Measurements from ENCODE around the gene SCMH1. TPM values are rescaled to one million over a fixed set of nuclear protein-coding genes. Genes with fewer than 3 reads are reported as not detected.

SCMH1 gene
- polyA plus RNA-seq, 1 of the 3 experiments (the other 2 are of a cell fraction), result 38.5 TPM

DNA sequence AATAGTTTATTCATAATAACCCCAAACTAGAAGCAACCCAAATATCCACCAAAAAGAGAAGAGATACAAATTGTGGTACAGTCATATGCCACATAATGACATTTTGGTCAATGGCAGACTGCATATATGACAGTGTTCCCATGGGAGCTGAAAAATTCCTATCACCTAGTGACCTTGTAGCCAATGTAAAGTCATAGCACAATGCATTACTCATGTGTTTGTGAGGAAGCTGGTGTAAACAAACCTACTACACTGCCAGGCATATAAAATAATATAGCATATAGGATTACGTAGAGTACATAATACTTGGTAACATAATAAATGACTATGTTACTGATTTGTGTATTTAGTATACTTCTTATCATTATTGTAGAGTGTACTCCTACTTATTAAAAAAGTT is 191.1 kb downstream of the SCMH1 start:
- peaks cover 0 to 4% of the 10 kb centered on the region in 2 experiments; a peak in 2 of 4 replicates for H3K4me1 ChIP-seq (ENCODE audit: control insufficient read depth in 1 of 2, insufficient read depth in 2 of 2, low read depth in 1 of 2, low read length in 1 of 2)
- no peak overlapping the region for H3K27ac ChIP-seq (ENCODE audit: low read depth in 2 of 2, low read length in 1 of 2)
- no peak overlapping the region for H3K4me2 ChIP-seq
- ChIA-PET CTCF (interaction anchor here (1.3 kb wide), 1 partner anchor 14 kb away, joined by 4 read pairs; no protein-coding TSS in a partner anchor), POLR2A (no interaction called here)
- H3K9ac ChIP-seq, result no peak overlapping the region
- H3K4me3 ChIP-seq (ENCODE audit: low read depth in 2 of 2, low read length in 1 of 2), result no peak overlapping the region
- no peak for DNase-seq
- peaks cover 18 to 26% of the 10 kb centered on the region in 2 experiments for H3K36me3 ChIP-seq (replicated peaks in 1 of 2; ENCODE audit: control insufficient read depth in 1 of 2, insufficient read depth in 2 of 2, low read length in 1 of 2)
- H3K27me3 ChIP-seq (ENCODE audit: insufficient read depth), result no peaks in the 10 kb centered on the region
- H3K9me2 ChIP-seq, result no peaks in the 10 kb centered on the region
- no peaks in the 10 kb centered on the region for H3K79me2 ChIP-seq (ENCODE audit: insufficient read depth)
- no peaks in the 10 kb centered on the region for H3F3A ChIP-seq (replicated peaks; ENCODE audit: insufficient read depth)
- 100% methylated on average over 1 of the region's 1 CpG for WGBS (ENCODE audit: low lambda C conversion rate)
- no peaks in the 10 kb centered on the region for H4K20me1 ChIP-seq (ENCODE audit: insufficient read depth)
- H2AFZ ChIP-seq (ENCODE audit: low read depth), result no peak overlapping the region
- TF ChIP-seq MXI1 (IDR thresholded peaks at IDR 0.05; ENCODE audit: low read depth, low read length) (no peak), EZH2phosphoT487 (IDR thresholded peaks at IDR 0.05; ENCODE audit: borderline replicate concordance, low read depth) (no peak), GABPA (IDR thresholded peaks at IDR 0.05; ENCODE audit: low read depth) (no peak), RFX5 (IDR thresholded peaks at IDR 0.05; ENCODE audit: low read length) (no peak), YY1 (IDR thresholded peaks at IDR 0.05; ENCODE audit: low read depth) (no peak), GATA2 (CRISPR knock-in tag; IDR thresholded peaks at IDR 0.05) (no peak), NRF1 (IDR thresholded peaks at IDR 0.05; ENCODE audit: low read depth, low read length) (no peak), SMC3 (IDR thresholded peaks at IDR 0.05; ENCODE audit: low read depth, low read length) (no peak), RXRA (IDR thresholded peaks at IDR 0.05; ENCODE audit: borderline replicate concordance, low read depth) (no peak)
- TF ChIP-seq, protein P1, sequence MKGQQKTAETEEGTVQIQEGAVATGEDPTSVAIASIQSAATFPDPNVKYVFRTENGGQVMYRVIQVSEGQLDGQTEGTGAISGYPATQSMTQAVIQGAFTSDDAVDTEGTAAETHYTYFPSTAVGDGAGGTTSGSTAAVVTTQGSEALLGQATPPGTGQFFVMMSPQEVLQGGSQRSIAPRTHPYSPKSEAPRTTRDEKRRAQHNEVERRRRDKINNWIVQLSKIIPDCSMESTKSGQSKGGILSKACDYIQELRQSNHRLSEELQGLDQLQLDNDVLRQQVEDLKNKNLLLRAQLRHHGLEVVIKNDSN (IDR thresholded peaks at IDR 0.05; ENCODE audit: borderline replicate concordance, low read depth), result no peak
- H3K9me3 ChIP-seq, result no peaks in the 10 kb centered on the region

DNA sequence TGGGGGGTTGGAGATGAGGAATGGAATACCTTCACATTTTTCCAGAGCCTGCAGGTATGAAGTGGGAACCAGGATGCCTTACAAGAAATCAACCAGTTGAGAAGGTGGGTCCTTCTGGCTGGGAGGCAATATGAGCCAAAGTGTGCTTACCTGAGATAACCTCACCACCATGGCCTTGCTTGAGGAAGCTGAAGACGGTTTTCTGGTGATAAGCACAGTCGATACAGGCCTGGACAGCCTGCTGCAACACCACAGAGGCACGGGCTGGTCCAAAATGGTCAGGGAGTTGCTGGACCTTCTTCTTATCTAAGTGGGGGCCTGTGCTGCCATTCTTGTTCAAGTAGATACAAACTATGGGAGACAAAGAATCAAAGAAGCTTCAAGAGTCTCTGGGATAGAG is 193.6 kb downstream of the SCMH1 start:
- H3K4me1 ChIP-seq (ENCODE audit: control insufficient read depth in 1 of 2, insufficient read depth in 2 of 2, low read depth in 1 of 2, low read length in 1 of 2), result peaks cover 9 to 23% of the 10 kb centered on the region in 2 experiments
- no peak overlapping the region for H3K9ac ChIP-seq
- H3K9me3 ChIP-seq, result no peaks in the 10 kb centered on the region
- no peaks in the 10 kb centered on the region for H4K20me1 ChIP-seq (ENCODE audit: insufficient read depth)
- H3K4me3 ChIP-seq (ENCODE audit: low read depth in 2 of 2, low read length in 1 of 2), result no peak overlapping the region
- no peaks in the 10 kb centered on the region for H3K9me2 ChIP-seq
- H3K27me3 ChIP-seq (ENCODE audit: insufficient read depth), result no peaks in the 10 kb centered on the region
- peaks cover 19 to 20% of the 10 kb centered on the region in 2 experiments for H3K36me3 ChIP-seq (replicated peaks in 1 of 2; ENCODE audit: control insufficient read depth in 1 of 2, insufficient read depth in 2 of 2, low read length in 1 of 2)
- ChIA-PET POLR2A (no interaction called here), CTCF (no interaction called here)
- H2AFZ ChIP-seq (ENCODE audit: low read depth), result no peak overlapping the region
- DNase-seq, result no peak
- TF ChIP-seq POLR2AphosphoS5 (IDR thresholded peaks at IDR 0.05; ENCODE audit: low read depth, low read length), result no peak
- no peak for TF ChIP-seq EZH2phosphoT487 (IDR thresholded peaks at IDR 0.05; ENCODE audit: borderline replicate concordance, low read depth)
- no peak for TF ChIP-seq FOXM1 (IDR thresholded peaks at IDR 0.05; ENCODE audit: low read depth)
- H3K27ac ChIP-seq (ENCODE audit: low read depth in 2 of 2, low read length in 1 of 2), result no peak overlapping the region
- 95% methylated on average over 3 of the region's 3 CpGs for WGBS (ENCODE audit: low lambda C conversion rate)
- no peaks in the 10 kb centered on the region for H3K79me2 ChIP-seq (ENCODE audit: insufficient read depth)
- H3K4me2 ChIP-seq, result no peak overlapping the region
- peaks cover 4% of the 10 kb centered on the region for H3F3A ChIP-seq (replicated peaks; ENCODE audit: insufficient read depth)

GRCh38 chr1:41046347-41046775 is 195.7 kb downstream of the SCMH1 start:
- ChIA-PET POLR2A (no interaction called here), CTCF (interaction anchor here (1.5 kb wide), 1 partner anchor 15 kb away, joined by 3 read pairs; no protein-coding TSS in a partner anchor)
- no peak for DNase-seq
- Histone ChIP-seq H3K79me2 (ENCODE audit: insufficient read depth) (no peaks in the 10 kb centered on the region), H3K9me2 (no peaks in the 10 kb centered on the region), H3K36me3 (replicated peaks in 1 of 2; ENCODE audit: control insufficient read depth in 1 of 2, insufficient read depth in 2 of 2, low read length in 1 of 2) (peaks cover 13 to 20% of the 10 kb centered on the region in 2 experiments), H3K4me2 (0 out of 2 replicates have a peak overlapping the region, but pooled peaks have one; percentile 52), H3K9ac (no peak overlapping the region), H3F3A (replicated peaks; ENCODE audit: insufficient read depth) (peaks cover 4% of the 10 kb centered on the region), H3K27ac (ENCODE audit: low read depth in 2 of 2, low read length in 1 of 2) (peak overlapping the region; percentile 18 to 74; a peak in 3 of 4 replicates), H3K27me3 (ENCODE audit: insufficient read depth) (no peaks in the 10 kb centered on the region), H2AFZ (ENCODE audit: low read depth) (no peak overlapping the region), H3K4me3 (ENCODE audit: low read depth in 2 of 2, low read length in 1 of 2) (no peak overlapping the region), H4K20me1 (ENCODE audit: insufficient read depth) (no peaks in the 10 kb centered on the region), H3K4me1 (ENCODE audit: control insufficient read depth in 1 of 2, insufficient read depth in 2 of 2, low read depth in 1 of 2, low read length in 1 of 2) (peaks cover 9 to 23% of the 10 kb centered on the region in 2 experiments), H3K9me3 (no peaks in the 10 kb centered on the region)
- WGBS (ENCODE audit: low lambda C conversion rate), result 89% methylated on average over 9 of the region's 10 CpGs
- TF ChIP-seq, protein P1 (IDR thresholded peaks at IDR 0.05; ENCODE audit: borderline replicate concordance, low read depth), result no peak
- TF ChIP-seq ZBTB33 (IDR thresholded peaks at IDR 0.05; ENCODE audit: borderline replicate concordance, low read depth), result no peak
- TF ChIP-seq EZH2phosphoT487 (IDR thresholded peaks at IDR 0.05; ENCODE audit: borderline replicate concordance, low read depth), result no peak
- TF ChIP-seq, protein P2, sequence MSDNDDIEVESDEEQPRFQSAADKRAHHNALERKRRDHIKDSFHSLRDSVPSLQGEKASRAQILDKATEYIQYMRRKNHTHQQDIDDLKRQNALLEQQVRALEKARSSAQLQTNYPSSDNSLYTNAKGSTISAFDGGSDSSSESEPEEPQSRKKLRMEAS (IDR thresholded peaks at IDR 0.05; ENCODE audit: low read depth), result no peak
- TF ChIP-seq, protein P3, sequence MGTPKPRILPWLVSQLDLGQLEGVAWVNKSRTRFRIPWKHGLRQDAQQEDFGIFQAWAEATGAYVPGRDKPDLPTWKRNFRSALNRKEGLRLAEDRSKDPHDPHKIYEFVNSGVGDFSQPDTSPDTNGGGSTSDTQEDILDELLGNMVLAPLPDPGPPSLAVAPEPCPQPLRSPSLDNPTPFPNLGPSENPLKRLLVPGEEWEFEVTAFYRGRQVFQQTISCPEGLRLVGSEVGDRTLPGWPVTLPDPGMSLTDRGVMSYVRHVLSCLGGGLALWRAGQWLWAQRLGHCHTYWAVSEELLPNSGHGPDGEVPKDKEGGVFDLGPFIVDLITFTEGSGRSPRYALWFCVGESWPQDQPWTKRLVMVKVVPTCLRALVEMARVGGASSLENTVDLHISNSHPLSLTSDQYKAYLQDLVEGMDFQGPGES (IDR thresholded peaks at IDR 0.05; ENCODE audit: low read depth, low read length), result no peak
- no peak for TF ChIP-seq YY1 (IDR thresholded peaks at IDR 0.05; ENCODE audit: low read depth)
- TF ChIP-seq TEAD4 (IDR thresholded peaks at IDR 0.05; ENCODE audit: borderline replicate concordance, insufficient read depth), result no peak
- no peak for TF ChIP-seq POLR2AphosphoS5 (IDR thresholded peaks at IDR 0.05; ENCODE audit: low read depth, low read length)

Measured in SK-N-SH (cell line).